Ovary (tissue), 9 donors: ENCODE results near the gene PDZRN3. TPM values are rescaled to one million over a fixed set of nuclear protein-coding genes. Genes with fewer than 3 reads are reported as not detected.
A peak's percentile ranks its signal among the peaks of the same experiment; 100 is the strongest.

Source experiments
- DNase-seq, 5 donors: peaks; one replicate each; pipeline ENCODE4 v3.0.0-alpha.2; 2019 to 2020
- H3K27ac ChIP-seq, 2 donors: fragments of 200-600 bp; one replicate each; pipeline versions ENCODE4 v1.5.1 to v1.8.0; 2019 to 2022
- H3K27me3 ChIP-seq: fragments of 200-600 bp; one replicate; pipeline ENCODE4 v1.8.0; 2022
- H3K36me3 ChIP-seq: fragments of 200-600 bp; sonication (generic); one replicate; pipeline ENCODE4 v1.5.1; 2019
- H3K4me1 ChIP-seq: one replicate; pipeline ENCODE4 v1.8.1; 2013; ENCODE audit warnings: mild to moderate bottlenecking, moderate library complexity; ENCODE audit not compliant: insufficient read depth
- H3K4me3 ChIP-seq: fragments of 200-600 bp; sonication (generic); one replicate; pipeline ENCODE4 v1.5.1; 2017
- H3K9me3 ChIP-seq, 2 donors: fragments of 200-600 bp in 1 of 2; sonication (generic) in 1 of 2; one replicate each; pipeline versions ENCODE4 v1.5.1 to v1.8.1; 2013 to 2019; ENCODE audit warnings: mild to moderate bottlenecking in 1 of 2, moderate library complexity in 1 of 2
- EP300 ChIP-seq: sonication (generic); formaldehyde crosslinking; IDR thresholded peaks from one replicate; pipeline ENCODE4 v1.6.1; 2017; ENCODE audit warnings: antibody characterized with exemption
- POLR2A ChIP-seq: fragments of 450-650 bp; IDR thresholded peaks from one replicate; pipeline ENCODE4 v1.6.1; 2017; ENCODE audit warnings: antibody characterized with exemption, mild to moderate bottlenecking, moderate library complexity
- WGBS, 3 donors: extraction: QIAGEN DNeasy Blood & Tissue Kit in 1 of 3; methylation state at CpG; one replicate each; pipeline versions ENCODE4 v1.1.5 to v1.1.7; 2013 to 2017; 5-methylcytosine and 5-hydroxymethylcytosine counted together
- intact Hi-C, 4 donors: fragments of 100-400 bp; cut with DNase I; formaldehyde crosslinking; loops; one replicate each; pipeline versions ENCODE4 v1.11.0 to v1.15.1; 2022 to 2023
- polyA plus RNA-seq, 2 donors: library from polyadenylated mRNA; stranded (reverse); fragments of 200-250 nt in 1 of 2; fragments of 350-450 nt in 1 of 2; fragmentation: Illumina TruSeq in 1 of 2; extraction: RNeasy Lipid Tissue Mini Kit (QIAGEN cat#74804) in 1 of 2; gene quantifications; one replicate each; pipeline ENCODE4 v1.2.3, GENCODE V29; 2013 to 2014
- total RNA-seq, 7 donors: library from RNA; depleted of rRNA in 2 of 7; stranded (reverse); fragments of >200 nt in 2 of 7; fragmentation: NEBNext Ultra II Directional in 3 of 7; extraction: Animal tissue kit (Norgen Biotek cat#: 25700) in 3 of 7; gene quantifications; one replicate each; pipeline versions ENCODE4 v1.1.0 to v1.2.4, GENCODE V29; 2016 to 2023
- TF ChIP-seq, protein P1 (sequence below), 3 donors: fragments of 450-650 bp in 2 of 3; fragments of 200-600 bp in 1 of 3; IDR thresholded peaks; one replicate each; pipeline versions ENCODE4 v1.5.1 to v1.8.0; 2016 to 2022; ENCODE audit warnings: antibody characterized with exemption in 3 of 3, mild to moderate bottlenecking in 1 of 3
- donor health status: DM: no; HTN: no; CAD: no; lungs with moderate emphysema.
- donor health status: DM: no; HTN: no; CAD: no.
- donor health status: Bipolar disorder and iron deficiency.
- donor health status: DM: yes; HTN: yes; CAD: no.
- donor health status: DM: no; HTN: no; CAD: no.
- donor health status: DM: yes; HTN: yes; CAD: no.

Gene PDZRN3
- total and polyA plus RNA-seq, 9 donors = 68.1 to 161 (median 102) TPM

DNA sequence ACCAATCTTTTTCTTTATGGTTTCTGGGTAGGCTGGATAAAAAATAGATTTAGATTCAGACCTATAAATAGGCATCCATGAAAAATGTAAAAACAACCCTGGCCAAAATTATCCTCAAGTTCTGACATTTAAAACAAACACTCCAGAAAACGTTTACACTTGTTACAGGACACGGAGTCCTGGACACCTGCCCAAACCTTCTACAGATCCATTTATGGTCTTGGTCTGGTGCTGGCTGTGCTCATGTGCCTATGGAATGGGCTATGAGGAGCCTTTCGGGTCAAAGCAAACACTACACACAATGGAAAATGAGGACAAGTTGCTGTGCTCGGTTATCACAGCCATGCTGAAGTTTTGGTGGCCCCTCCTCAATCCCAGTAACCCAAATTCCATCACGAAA lies 108.1 kb downstream of the PDZRN3 start:
- peaks cover 20% of the 10 kb centered on the region for H3K4me1 ChIP-seq

DNA sequence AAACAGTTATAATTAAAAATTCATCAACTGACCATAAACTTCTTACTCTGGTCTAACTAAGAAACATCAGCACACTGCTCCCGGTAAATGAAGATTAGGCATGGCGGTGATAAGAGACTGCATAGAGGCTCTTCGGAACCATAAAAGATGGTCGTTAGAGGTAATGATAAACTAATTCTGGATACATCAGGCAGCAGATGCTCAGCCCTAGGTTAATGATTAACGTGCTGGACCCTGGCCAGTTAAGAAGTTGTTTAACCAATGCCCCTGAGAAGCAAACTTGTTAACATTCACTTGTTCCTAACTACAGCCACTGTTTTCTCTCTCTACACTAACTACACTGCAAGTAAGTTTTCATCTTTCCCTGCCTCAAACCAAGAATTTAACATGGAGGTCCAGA lies 111.5 kb downstream of the PDZRN3 start:
- Histone ChIP-seq H3K36me3 (no peaks in the 10 kb centered on the region), H3K4me3 (no peak overlapping the region), H3K4me1 (peaks cover 27% of the 10 kb centered on the region), H3K27me3 (no peaks in the 10 kb centered on the region), H3K27ac (peak overlapping the region in 1 of 2 donors; percentile 68), H3K9me3 (no peaks in the 10 kb centered on the region)
- intact Hi-C loops = loop anchor here in 2 of 4 donors (5.0 to 10.0 kb wide), 3 partner anchors 109 to 312 kb away; partner anchors contain the start of gene PDZRN3 (in 2 of the 2)
- TF ChIP-seq, protein P1, sequence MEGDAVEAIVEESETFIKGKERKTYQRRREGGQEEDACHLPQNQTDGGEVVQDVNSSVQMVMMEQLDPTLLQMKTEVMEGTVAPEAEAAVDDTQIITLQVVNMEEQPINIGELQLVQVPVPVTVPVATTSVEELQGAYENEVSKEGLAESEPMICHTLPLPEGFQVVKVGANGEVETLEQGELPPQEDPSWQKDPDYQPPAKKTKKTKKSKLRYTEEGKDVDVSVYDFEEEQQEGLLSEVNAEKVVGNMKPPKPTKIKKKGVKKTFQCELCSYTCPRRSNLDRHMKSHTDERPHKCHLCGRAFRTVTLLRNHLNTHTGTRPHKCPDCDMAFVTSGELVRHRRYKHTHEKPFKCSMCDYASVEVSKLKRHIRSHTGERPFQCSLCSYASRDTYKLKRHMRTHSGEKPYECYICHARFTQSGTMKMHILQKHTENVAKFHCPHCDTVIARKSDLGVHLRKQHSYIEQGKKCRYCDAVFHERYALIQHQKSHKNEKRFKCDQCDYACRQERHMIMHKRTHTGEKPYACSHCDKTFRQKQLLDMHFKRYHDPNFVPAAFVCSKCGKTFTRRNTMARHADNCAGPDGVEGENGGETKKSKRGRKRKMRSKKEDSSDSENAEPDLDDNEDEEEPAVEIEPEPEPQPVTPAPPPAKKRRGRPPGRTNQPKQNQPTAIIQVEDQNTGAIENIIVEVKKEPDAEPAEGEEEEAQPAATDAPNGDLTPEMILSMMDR (IDR thresholded peaks at IDR 0.05) = no peak
- TF ChIP-seq EP300 = no peak
- no peak for TF ChIP-seq POLR2A
- DNase-seq = no peak
- 34 to 40% (median 39%) methylated on average over 5 of the region's 5 CpGs for WGBS, 3 donors

More for the DNA sequence above, 108.1 kb downstream of the PDZRN3 start:
- no peak for TF ChIP-seq EP300
- TF ChIP-seq, protein P1 (IDR thresholded peaks at IDR 0.05) = no peak
- TF ChIP-seq POLR2A = no peak
- H3K9me3 ChIP-seq = no peaks in the 10 kb centered on the region
- no peaks in the 10 kb centered on the region for H3K36me3 ChIP-seq
- intact Hi-C loops = loop anchor here in 1 of 4 donors (10.0 kb wide), 2 partner anchors 108 to 308 kb away; partner anchors contain the start of gene PDZRN3
- 8 to 19% (median 12%) methylated on average over 5 of the region's 5 CpGs for WGBS, 3 donors
- no peaks in the 10 kb centered on the region for H3K27me3 ChIP-seq
- peak in 2 of 5 donors; percentile 57 to 77 for DNase-seq
- no peak overlapping the region for H3K4me3 ChIP-seq
- peak overlapping the region in 1 of 2 donors; percentile 17 for H3K27ac ChIP-seq

DNA sequence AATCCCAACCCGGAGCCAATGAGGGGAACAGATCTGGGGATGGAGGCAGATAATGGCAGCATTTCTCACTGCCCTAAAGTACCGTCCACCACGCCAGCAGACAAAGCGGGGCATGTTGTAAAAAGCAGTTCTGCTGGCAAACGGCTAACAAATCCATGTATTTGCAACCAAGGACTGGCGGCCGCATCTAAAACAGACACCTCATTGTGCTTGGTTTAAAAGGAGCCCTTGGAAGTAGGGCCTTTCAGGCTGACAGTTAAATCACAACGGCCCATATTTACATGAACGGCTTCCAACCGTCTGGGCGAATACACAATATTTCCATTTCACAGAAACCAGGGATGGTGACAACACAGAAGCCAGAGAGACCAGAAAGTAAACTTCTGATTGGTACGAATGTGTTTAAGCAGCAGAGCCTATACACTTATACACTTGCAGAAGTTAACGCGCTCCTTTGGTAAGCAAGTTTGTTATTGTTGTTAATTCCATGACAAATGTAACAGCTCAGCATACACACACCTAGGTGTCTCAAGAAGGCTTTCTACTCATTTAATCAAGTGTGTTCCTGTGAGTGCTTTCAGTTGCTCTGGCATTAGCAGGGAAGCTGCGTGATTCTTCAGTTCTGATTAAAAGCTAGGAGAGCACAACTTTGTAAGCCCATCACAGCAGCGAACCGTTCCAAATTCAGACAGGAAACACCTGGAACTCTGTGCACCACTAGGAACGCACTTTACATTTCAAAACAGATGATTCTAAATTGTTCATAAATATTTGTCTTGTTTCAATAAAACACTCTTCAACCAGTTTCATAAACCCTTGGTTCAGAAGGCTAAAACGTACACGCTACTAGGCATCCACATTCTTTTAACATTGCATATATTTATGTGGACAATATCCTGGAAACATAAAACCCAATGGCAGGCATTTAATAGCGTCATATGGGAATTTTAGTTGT lies 112.9 kb downstream of the PDZRN3 start:
- H3K4me3 ChIP-seq = peak overlapping the region; percentile 19
- TF ChIP-seq POLR2A (no peak), EP300 (no peak)
- TF ChIP-seq, protein P1 (IDR thresholded peaks at IDR 0.05) = no peak

DNA sequence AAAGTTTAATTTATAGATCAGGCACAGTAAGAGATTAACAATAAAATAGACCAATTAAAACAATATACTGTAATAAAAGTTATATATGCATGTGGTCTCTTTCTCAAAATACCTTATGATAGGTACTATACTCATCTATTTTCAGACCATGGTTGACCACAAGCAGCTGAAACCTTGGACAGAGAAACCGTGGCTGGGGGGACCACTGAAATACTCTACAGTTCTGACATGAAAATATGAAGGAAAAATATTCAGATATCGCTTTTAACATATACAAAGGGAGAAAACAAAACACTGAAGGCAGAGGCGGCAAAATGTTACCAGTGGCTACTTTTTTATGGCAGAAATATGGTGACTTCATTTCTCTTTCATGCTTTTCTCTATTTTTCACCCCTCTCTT lies 114.0 kb downstream of the PDZRN3 start:
- Histone ChIP-seq H3K4me1 (peaks cover 26% of the 10 kb centered on the region), H3K4me3 (no peak overlapping the region), H3K9me3 (no peaks in the 10 kb centered on the region), H3K27ac (peak overlapping the region in 1 of 2 donors; percentile 68), H3K36me3 (no peaks in the 10 kb centered on the region), H3K27me3 (no peaks in the 10 kb centered on the region)
- intact Hi-C loops = loop anchor here in 2 of 4 donors (5.0 to 10.0 kb wide), 3 partner anchors 112 to 314 kb away; partner anchors contain the start of gene PDZRN3 (in 2 of the 2)
- TF ChIP-seq POLR2A (no peak), EP300 (no peak)
- TF ChIP-seq, protein P1 (IDR thresholded peaks at IDR 0.05) = no peak
- 78 to 84% (median 82%) methylated on average over 3 of the region's 3 CpGs for WGBS, 3 donors
- DNase-seq = no peak

More for the DNA sequence above, 112.9 kb downstream of the PDZRN3 start:
- Histone ChIP-seq H3K27ac (peak overlapping the region in 1 of 2 donors; percentile 68), H3K9me3 (no peaks in the 10 kb centered on the region), H3K36me3 (no peaks in the 10 kb centered on the region), H3K4me1 (peaks cover 29% of the 10 kb centered on the region), H3K27me3 (no peaks in the 10 kb centered on the region)
- intact Hi-C loops = loop anchor here in 2 of 4 donors (5.0 to 10.0 kb wide), 3 partner anchors 110 to 313 kb away; partner anchors contain the start of gene PDZRN3 (in 2 of the 2)
- peak in 4 of 5 donors; percentile 48 to 65 (median 52) for DNase-seq
- WGBS, 3 donors = 15 to 24% (median 16%) methylated on average over 21 of the region's 21 CpGs
